OCI-M1 (cell line): ENCODE data around the gene TULP4.
"Not testable (repeated sequence)": the region's sequence is repeated elsewhere in the genome, so short reads cannot be mapped to it uniquely, and the experiment has no call there.

Experiments
- DNase-seq: peaks from one replicate; lab custom pipeline; 2025; lab: John Stamatoyannopoulos, UW

The TULP4 gene

GRCh38 chr6:158328952-158329351 lies 16.7 kb downstream of the TULP4 start:
- DNase-seq = no peak

- DNase-seq = no peak
Measured at GRCh38 chr6:158329531-158329930, 17.3 kb downstream of the TULP4 start.

GRCh38 chr6:158330016-158330415 lies 17.8 kb downstream of the TULP4 start:
- DNase-seq = no peak

GRCh38 chr6:158332237-158332636 lies 20.0 kb downstream of the TULP4 start:
- no peak for DNase-seq

GRCh38 chr6:158333094-158333493 lies 20.8 kb downstream of the TULP4 start:
- DNase-seq = no peak

GRCh38 chr6:158334534-158334933 lies 22.3 kb downstream of the TULP4 start:
- DNase-seq = no peak

- no peak for DNase-seq
Measured at GRCh38 chr6:158337332-158337731, 25.1 kb downstream of the TULP4 start.

GRCh38 chr6:158338311-158339112 lies 26.2 kb downstream of the TULP4 start:
- no peak for DNase-seq

GRCh38 chr6:158339197-158339596 lies 26.9 kb downstream of the TULP4 start:
- not testable (repeated sequence) for DNase-seq

GRCh38 chr6:158340252-158340651 lies 28.0 kb downstream of the TULP4 start:
- DNase-seq = no peak

GRCh38 chr6:158344534-158344933 lies 32.3 kb downstream of the TULP4 start:
- no peak for DNase-seq

GRCh38 chr6:158345444-158345843 lies 33.2 kb downstream of the TULP4 start:
- DNase-seq = not testable (repeated sequence)

GRCh38 chr6:158347335-158347734 lies 35.1 kb downstream of the TULP4 start:
- DNase-seq = no peak

- DNase-seq = not testable (repeated sequence)
Measured at GRCh38 chr6:158348737-158349504, 36.7 kb downstream of the TULP4 start.

GRCh38 chr6:158349505-158350275 lies 37.4 kb downstream of the TULP4 start:
- not testable (repeated sequence) for DNase-seq

- not testable (repeated sequence) for DNase-seq
Measured at GRCh38 chr6:158350731-158351130, 38.5 kb downstream of the TULP4 start.

- no peak for DNase-seq
Measured at GRCh38 chr6:158353883-158354877, 41.9 kb downstream of the TULP4 start.

- DNase-seq = no peak
Measured at GRCh38 chr6:158356586-158357546, 44.6 kb downstream of the TULP4 start.

GRCh38 chr6:158357570-158358216 lies 45.4 kb downstream of the TULP4 start:
- DNase-seq = no peak
